Progenitor cell of endocrine pancreas (in vitro differentiated cells): ENCODE data around the gene SH3PXD2B. TPM values are rescaled to one million over a fixed set of nuclear protein-coding genes. Genes with fewer than 3 reads are reported as not detected.

Source experiments
- DNase-seq: peaks from one replicate; pipeline ENCODE4 v3.0.0; 2021; ENCODE audit warnings: low spot score; ENCODE audit not compliant: unreplicated experiment
- H3K27ac Mint-ChIP-seq: 2 replicates; pipeline ENCODE4 v1.8.0; 2021; ENCODE audit warnings: mild to moderate bottlenecking, moderate library complexity, mixed read lengths
- H3K27me3 Mint-ChIP-seq: 2 replicates; pipeline ENCODE4 v1.8.0; 2021; ENCODE audit warnings: mixed read lengths
- H3K36me3 Mint-ChIP-seq: 2 replicates; pipeline ENCODE4 v1.8.0; 2022; ENCODE audit warnings: mixed read lengths; ENCODE audit not compliant: insufficient read depth
- H3K4me1 Mint-ChIP-seq: 2 replicates; pipeline ENCODE4 v1.8.0; 2021; ENCODE audit warnings: low read depth, mixed read lengths
- H3K4me3 Mint-ChIP-seq: 2 replicates; pipeline ENCODE4 v1.8.0; 2021; ENCODE audit warnings: low read depth, mild to moderate bottlenecking, moderate library complexity, mixed read lengths
- H3K9me3 Mint-ChIP-seq: 2 replicates; pipeline ENCODE4 v1.8.0; 2021; ENCODE audit warnings: low read depth, mixed read lengths
- CTCF ChIP-seq: fragments of 200-600 bp; sonication (generic); IDR thresholded peaks from one replicate; pipeline ENCODE4 v1.5.0; 2021; ENCODE audit warnings: antibody characterized with exemption, mild to moderate bottlenecking; ENCODE audit not compliant: unreplicated experiment
- total RNA-seq: library from RNA; stranded (reverse); gene quantifications from 2 replicates; pipeline ENCODE4 v1.2.1, GENCODE V29; 2021

The SH3PXD2B gene
- total RNA-seq, 1 donor from 2014 or later = 79.8 TPM

DNA sequence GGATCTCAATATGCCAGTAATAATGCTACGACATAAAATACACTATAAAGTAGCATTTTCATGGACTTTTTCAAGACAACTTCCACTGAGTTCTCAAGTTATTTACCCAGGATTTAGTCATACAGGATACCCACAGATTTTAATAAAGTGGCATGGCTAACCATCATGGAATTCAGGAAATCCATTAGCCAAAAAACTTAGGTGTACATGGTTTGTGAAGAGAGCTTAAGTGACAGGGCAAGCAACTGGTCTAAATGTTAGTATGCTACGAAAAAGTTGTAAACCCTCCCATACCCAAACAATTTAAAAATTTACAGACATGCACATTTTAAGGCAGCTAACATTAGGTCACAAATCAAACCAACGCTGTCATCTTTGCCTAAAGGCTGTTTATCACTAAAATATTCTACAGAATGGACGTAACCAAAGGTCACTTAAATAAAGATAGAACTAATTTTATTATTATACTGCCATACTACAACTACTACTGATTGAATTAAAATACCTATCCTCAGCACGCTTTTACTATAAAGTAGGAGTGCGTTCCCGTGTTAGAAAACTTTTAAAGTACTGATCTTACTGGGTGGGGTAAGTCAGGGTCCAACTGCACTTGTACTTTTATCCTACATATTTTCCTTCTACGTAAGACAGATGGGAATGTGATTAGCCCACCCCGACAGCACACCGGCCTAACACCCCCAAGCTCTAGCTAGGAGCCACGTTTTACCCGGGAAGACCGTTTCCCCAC is 171.9 kb downstream of the SH3PXD2B start:
- TF ChIP-seq CTCF = no peak
- no peak for DNase-seq
- no peaks in the 10 kb centered on the region for H3K9me3 Mint-ChIP-seq
- H3K27me3 Mint-ChIP-seq = no peaks in the 10 kb centered on the region
- peak overlapping the region; percentile 99 for H3K27ac Mint-ChIP-seq
- peak overlapping the region; percentile 94 for H3K4me3 Mint-ChIP-seq
- H3K36me3 Mint-ChIP-seq = peaks cover 11% of the 10 kb centered on the region
- peaks cover 20% of the 10 kb centered on the region for H3K4me1 Mint-ChIP-seq

- TF ChIP-seq CTCF = no peak
- Mint-ChIP-seq H3K36me3 (peaks cover 17% of the 10 kb centered on the region), H3K9me3 (no peaks in the 10 kb centered on the region), H3K4me3 (peak overlapping the region; percentile 94), H3K4me1 (peaks cover 25% of the 10 kb centered on the region), H3K27me3 (no peaks in the 10 kb centered on the region), H3K27ac (peak overlapping the region; percentile 99)
- DNase-seq = no peak
Measured at GRCh38 chr5:172281346-172281745, 173.0 kb downstream of the SH3PXD2B start.

DNA sequence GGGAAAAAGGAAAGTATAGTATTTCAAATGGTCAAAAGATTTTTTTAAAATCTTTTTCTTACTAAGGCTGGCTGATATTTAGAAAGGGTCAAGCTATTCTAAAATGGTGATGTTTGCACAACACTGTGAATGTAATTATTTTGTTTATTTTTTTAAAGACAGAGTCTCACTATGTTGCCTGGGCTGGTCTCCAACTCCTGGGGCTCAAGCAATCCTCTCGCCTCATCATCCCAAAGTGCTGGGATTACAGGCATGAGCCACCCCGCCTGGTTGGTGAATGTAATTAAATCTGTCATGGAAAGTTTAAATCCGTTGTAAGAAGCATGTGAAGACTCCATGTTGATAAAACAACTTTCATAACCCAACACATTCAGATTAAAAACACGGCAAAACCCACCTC is 173.4 kb downstream of the SH3PXD2B start:
- no peaks in the 10 kb centered on the region for H3K9me3 Mint-ChIP-seq
- H3K36me3 Mint-ChIP-seq = peaks cover 19% of the 10 kb centered on the region
- no peak for TF ChIP-seq CTCF
- H3K27ac Mint-ChIP-seq = peak overlapping the region; percentile 78
- no peak for DNase-seq
- peak overlapping the region; percentile 94 for H3K4me3 Mint-ChIP-seq
- no peaks in the 10 kb centered on the region for H3K27me3 Mint-ChIP-seq
- H3K4me1 Mint-ChIP-seq = peaks cover 27% of the 10 kb centered on the region

DNA sequence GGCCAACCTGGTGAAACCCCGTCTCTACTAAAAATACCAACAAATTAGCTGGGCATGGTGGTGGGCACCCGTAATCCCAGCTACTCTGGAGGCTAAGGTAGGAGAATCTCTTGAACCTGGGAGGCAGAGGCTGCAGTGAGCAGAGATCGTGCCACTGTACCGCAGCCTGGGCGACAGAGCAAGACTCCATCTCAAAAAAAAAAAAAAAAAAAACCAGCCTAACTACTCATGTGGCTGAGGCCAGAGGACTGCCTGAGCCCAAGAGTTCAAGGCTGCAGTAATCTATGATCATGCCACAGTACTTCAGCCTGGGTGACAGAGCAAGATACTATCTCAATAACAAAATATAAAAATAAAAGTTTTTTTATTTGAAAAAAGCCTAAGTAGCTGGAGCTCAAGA is 174.0 kb downstream of the SH3PXD2B start:
- H3K27me3 Mint-ChIP-seq = no peaks in the 10 kb centered on the region
- no peaks in the 10 kb centered on the region for H3K9me3 Mint-ChIP-seq
- no peak for DNase-seq
- H3K4me3 Mint-ChIP-seq = no peak overlapping the region
- TF ChIP-seq CTCF = no peak
- H3K36me3 Mint-ChIP-seq = peaks cover 22% of the 10 kb centered on the region
- H3K27ac Mint-ChIP-seq = no peak overlapping the region
- peaks cover 30% of the 10 kb centered on the region for H3K4me1 Mint-ChIP-seq

- Mint-ChIP-seq H3K27ac (no peak overlapping the region), H3K4me1 (peaks cover 32% of the 10 kb centered on the region), H3K27me3 (no peaks in the 10 kb centered on the region), H3K4me3 (no peak overlapping the region), H3K36me3 (peaks cover 29% of the 10 kb centered on the region), H3K9me3 (no peaks in the 10 kb centered on the region)
- no peak for DNase-seq
- no peak for TF ChIP-seq CTCF
Measured at GRCh38 chr5:172278356-172278755, 176.0 kb downstream of the SH3PXD2B start.
